NCI-H2107 (cell line): ENCODE results near the gene TRAK2.
A peak's percentile ranks its signal among the peaks of the same experiment; 100 is the strongest.
"Not testable (repeated sequence)": the region's sequence is repeated elsewhere in the genome, so short reads cannot be mapped to it uniquely, and the experiment has no call there.

ENCODE experiments used
- DNase-seq: peaks from one replicate; lab custom pipeline; 2025; lab: John Stamatoyannopoulos, UW

The TRAK2 gene

GRCh38 chr2:201451292-201452057, at the start of gene TRAK2, which contains the start of gene STRADB:
TRAK2 (minus strand) TSS chr2:201451458; CDS start chr2:201420507, 30,951 bp downstream.
STRADB (plus strand) TSS chr2:201451740; CDS start chr2:201454841, 3,101 bp downstream.
- peak; percentile 61 for DNase-seq

DNA sequence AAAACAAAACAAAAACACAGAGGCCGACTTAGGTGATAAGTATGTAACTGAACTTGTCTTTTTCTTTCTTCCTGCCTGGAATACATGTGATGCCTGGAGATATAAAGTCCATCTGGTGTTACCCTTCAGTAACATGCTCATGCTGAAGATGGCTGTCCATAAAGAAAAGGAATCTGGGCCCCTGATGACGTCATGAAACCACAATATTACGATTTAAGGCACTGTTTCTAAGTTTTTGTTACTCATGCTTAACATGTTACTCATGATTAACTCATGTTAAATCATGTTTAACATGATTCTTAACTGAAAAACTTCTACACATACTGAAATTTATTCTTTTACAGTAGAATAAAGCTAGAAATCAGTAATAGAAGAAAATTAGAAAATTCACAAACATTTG, 49.3 kb upstream of the TRAK2 start:
- DNase-seq: no peak

GRCh38 chr2:201496785-201497184, 45.5 kb upstream of the TRAK2 start:
- DNase-seq: no peak

DNA sequence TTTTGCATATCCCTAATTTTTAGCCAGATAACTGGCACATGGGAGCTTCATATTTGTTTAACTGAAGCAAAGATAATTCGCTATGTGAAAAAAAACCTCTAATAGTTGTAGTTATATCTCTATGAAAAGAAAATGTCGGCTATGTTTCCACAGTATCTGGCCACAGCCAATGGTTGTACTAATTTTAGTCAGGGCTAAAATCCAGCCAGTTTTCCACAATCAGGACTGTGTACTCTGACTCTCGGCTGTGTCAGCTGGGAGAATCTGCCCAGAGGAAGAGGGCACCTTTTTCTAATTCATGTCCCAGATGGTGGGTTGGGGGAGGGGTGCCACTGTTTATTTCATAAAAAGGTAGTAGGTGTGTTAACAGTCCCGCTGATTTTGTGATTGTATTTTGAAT, 39.0 kb upstream of the TRAK2 start:
- DNase-seq: no peak

- DNase-seq: no peak
These were observed 33.5 kb upstream of the TRAK2 start for GRCh38 chr2:201484805-201485204.

DNA sequence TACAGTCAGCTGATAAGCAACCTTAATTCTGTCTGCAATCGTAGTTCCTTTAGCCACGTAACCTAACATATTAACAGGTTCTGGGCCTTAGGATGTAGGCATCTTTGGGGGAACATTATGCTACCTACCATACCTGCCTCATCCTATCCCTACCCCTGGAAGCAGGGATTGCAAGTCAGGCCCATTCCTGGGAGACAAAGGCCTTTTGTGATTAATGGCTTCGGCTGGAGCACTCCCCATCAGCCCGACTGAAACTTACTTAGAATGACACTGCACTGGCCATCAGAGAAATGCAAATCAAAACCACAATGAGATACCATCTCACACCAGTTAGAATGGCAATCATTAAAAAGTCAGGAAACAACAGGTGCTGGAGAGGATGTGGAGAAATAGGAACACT, 32.5 kb upstream of the TRAK2 start:
- not testable (repeated sequence) for DNase-seq

DNA sequence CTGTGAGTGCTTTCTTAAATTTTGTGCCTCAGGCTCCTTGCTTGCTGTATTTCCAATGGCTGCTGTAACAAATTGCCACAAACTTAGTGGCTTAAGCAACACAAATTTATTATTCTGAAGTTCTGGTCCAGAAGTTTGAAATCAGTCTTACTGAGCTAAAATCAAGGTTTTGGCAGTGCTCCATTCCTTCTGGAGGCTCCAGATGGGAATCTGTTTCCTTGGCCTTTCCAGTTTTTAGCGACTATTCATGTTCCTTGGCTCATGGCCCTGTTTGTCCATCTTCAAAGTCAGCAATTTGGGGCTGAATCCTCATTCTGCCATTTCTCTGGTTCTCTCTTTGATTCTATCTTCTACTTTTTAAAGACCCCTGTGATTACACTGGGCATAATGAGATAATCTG, 32.1 kb upstream of the TRAK2 start:
- DNase-seq: no peak

DNA sequence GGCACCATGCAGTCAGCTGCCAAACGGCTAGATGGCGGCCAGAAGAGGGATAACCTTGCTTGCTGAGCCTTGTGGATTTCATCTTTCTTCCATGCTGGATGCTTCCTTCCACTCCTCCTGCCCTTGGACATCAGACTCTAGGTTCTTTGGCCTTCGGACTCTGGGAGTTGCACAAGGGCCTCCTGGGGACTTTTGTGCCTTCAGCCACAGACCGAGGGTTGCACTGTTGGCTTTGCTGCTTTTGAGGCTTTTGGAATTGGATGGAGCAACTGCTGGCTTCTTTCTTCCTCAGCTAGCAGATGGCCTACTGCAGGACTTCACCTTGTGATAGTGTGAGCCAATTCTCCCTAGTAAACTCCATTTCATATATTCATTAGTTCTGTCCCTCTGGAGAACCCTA, 31.3 kb upstream of the TRAK2 start:
- no peak for DNase-seq

GRCh38 chr2:201472411-201472810, 21.2 kb upstream of the TRAK2 start:
- DNase-seq: no peak

- no peak for DNase-seq
These were observed 20.6 kb upstream of the TRAK2 start for GRCh38 chr2:201471732-201472393.

- no peak for DNase-seq
These were observed 19.8 kb upstream of the TRAK2 start for GRCh38 chr2:201470821-201471731.

DNA sequence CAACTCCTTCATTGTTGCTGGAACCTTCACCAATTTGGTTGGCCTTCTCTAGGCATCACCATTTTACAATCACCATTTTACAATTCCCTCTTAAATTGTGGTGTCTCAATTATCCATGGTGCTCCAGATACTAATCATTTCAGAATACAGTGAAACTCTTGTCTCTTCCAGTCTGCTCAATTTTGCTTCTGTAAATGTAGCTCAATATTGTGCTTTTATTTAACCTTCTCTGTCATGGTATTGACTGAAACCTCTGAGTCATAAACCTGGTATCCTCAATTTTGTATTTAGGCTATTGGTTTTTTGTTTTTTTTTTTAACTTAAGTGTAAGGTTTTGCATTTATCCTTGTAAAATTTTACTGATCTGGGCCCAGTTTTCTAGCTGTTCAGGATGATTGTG, 16.4 kb upstream of the TRAK2 start:
- DNase-seq: no peak

GRCh38 chr2:201466050-201466675, 14.9 kb upstream of the TRAK2 start:
- no peak for DNase-seq

DNA sequence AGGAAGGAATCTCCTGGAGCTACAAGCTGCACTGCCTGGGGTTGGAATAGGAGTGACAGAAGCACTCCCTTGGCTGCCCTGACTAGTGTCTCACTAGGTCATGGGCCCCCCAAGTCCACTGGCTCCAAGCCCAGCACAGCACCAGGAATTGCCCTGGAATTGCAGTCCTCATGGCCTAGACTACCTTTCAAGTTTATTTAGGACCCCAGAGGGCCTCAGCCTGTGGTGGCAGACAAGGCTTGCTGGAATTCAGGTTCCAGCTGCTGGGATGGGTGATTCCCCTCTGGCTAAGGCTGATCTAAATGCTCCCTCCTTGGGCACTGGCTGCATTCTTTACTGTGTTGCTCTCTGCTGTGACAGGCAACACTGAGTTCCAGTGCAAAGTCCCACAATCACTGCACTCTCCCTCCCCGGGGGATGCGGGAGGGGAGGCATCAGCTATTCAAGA, 14.3 kb upstream of the TRAK2 start:
- DNase-seq: no peak

DNA sequence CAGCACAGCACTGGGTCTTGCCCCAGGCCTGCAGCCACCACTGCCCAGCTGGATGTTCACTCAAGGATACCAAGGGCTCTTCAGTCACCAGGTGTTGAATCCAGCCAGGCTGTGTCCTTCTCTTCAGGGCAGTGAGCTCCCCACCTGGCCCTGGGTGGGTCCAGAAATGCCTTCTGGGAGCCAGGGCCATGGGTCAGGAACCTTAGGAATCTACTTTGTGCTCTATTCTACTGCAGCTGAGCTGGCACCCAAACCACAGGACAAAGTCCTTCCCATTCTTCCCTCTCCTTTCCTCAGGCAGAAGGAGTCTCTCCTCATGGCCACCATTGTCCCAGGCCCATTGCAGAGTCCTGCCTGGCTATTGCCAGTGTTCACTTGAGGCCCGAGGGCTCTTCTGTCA, 13.3 kb upstream of the TRAK2 start:
- DNase-seq: no peak

- DNase-seq: no peak
These were observed 9.3 kb upstream of the TRAK2 start for GRCh38 chr2:201460532-201460931.

DNA sequence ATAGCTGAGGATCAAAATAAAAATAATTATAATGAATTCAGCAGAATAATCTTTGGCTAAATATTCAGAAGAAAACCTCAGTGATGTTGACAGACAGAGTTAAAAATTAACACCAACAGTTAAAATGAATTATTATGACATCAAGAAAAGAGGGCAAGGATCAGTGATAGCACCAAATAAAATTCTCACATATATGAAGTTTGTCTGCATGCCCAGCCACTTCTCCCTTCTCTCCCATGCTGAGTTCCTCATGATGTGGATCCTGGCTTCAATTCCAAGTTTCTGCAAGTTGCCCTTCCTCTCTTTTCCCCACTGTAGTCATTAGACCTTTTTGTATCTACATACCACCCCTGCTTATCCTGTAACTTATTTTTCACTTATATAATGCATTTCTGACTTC, 7.1 kb upstream of the TRAK2 start:
- no peak for DNase-seq

- DNase-seq: no peak
These were observed 1.8 kb upstream of the TRAK2 start for GRCh38 chr2:201452922-201453643.

DNA sequence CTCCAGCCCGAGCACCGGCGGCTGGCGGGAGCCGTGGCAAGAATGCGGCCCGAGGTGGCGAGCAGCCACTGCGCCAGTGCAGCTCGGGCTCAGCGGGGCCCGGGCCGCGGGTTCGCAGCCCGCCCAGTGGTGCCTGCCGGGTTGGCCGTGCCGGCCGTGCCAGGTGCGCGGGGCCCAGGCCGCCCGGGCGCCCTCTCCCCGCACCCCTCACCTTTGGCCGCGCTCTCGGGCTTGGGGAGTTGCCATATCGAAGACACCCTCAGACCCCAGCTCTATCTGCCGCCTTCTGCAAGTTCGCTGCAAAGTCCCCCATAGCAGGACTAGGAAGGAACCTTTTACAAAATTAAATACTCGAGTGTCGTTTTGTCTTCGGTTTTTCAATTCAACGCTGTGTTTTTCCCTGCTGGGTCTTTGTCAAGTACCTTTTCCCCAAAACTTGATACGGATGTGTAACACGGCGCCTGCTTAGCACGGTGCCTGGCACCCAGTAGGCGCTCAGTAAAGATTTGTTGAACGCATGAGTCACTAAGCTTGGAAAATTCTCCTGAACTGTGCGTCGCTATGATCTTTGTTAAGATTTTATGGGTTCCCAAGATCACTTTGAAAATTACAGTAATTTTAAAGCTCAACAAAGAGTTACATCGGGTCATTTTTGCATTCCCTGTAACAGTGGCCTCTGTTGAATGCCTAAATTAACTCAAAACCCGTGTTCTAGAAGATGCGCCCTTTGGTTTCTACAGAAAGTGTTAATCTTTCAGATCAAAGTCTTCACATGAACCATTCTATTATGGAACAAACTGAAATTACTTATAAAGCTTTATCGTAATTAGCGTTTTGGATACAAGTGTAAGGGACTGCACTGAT, 1.0 kb upstream of the TRAK2 start:
- DNase-seq: no peak

- DNase-seq: no peak
These were observed 335 bp downstream of the TRAK2 start for GRCh38 chr2:201450954-201451291.
